ENCODE data around the gene AJUBA.

DNA sequence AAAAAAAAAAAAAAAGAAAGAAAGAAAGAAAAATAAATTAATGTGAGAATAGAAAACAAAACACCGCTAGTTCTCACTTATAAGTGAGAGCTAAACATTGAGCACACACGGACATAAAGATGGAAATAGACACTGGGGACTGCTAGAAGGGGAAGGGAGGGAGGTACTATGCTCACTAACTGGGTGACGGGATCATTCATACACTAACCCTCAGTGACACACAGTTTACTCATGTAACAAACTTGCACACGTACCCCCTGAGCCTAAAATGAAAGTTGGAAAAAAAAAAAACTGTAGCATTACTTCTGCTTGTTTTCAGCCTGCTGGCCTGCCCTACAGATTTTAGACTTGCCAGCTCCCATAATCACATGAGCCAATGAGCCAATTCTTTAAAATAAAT lies 42.7 kb downstream of the AJUBA start:
- TF ChIP-seq, protein P1, sequence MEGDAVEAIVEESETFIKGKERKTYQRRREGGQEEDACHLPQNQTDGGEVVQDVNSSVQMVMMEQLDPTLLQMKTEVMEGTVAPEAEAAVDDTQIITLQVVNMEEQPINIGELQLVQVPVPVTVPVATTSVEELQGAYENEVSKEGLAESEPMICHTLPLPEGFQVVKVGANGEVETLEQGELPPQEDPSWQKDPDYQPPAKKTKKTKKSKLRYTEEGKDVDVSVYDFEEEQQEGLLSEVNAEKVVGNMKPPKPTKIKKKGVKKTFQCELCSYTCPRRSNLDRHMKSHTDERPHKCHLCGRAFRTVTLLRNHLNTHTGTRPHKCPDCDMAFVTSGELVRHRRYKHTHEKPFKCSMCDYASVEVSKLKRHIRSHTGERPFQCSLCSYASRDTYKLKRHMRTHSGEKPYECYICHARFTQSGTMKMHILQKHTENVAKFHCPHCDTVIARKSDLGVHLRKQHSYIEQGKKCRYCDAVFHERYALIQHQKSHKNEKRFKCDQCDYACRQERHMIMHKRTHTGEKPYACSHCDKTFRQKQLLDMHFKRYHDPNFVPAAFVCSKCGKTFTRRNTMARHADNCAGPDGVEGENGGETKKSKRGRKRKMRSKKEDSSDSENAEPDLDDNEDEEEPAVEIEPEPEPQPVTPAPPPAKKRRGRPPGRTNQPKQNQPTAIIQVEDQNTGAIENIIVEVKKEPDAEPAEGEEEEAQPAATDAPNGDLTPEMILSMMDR (conservative IDR thresholded peaks at IDR 0.05 in 1 of 2, IDR thresholded peaks at IDR 0.05 in 1 of 2; ENCODE audit: extremely low read depth in 1 of 2, insufficient read depth in 1 of 2, low read depth in 1 of 2, low read length in 2 of 2) = no peak
- no peak for TF ChIP-seq EZH2 (IDR thresholded peaks at IDR 0.05; ENCODE audit: borderline replicate concordance, low read length)
